HG03521 (cell line): ENCODE measurements around the gene PNPLA2.

ENCODE experiments used
- ATAC-seq: cut with Tn5 transposase; IDR thresholded peaks from one replicate; pipeline ENCODE4 v1.9.1; 2021; ENCODE audit warnings: mild to moderate bottlenecking, moderate library complexity; ENCODE audit not compliant: unreplicated experiment

PNPLA2 gene

DNA sequence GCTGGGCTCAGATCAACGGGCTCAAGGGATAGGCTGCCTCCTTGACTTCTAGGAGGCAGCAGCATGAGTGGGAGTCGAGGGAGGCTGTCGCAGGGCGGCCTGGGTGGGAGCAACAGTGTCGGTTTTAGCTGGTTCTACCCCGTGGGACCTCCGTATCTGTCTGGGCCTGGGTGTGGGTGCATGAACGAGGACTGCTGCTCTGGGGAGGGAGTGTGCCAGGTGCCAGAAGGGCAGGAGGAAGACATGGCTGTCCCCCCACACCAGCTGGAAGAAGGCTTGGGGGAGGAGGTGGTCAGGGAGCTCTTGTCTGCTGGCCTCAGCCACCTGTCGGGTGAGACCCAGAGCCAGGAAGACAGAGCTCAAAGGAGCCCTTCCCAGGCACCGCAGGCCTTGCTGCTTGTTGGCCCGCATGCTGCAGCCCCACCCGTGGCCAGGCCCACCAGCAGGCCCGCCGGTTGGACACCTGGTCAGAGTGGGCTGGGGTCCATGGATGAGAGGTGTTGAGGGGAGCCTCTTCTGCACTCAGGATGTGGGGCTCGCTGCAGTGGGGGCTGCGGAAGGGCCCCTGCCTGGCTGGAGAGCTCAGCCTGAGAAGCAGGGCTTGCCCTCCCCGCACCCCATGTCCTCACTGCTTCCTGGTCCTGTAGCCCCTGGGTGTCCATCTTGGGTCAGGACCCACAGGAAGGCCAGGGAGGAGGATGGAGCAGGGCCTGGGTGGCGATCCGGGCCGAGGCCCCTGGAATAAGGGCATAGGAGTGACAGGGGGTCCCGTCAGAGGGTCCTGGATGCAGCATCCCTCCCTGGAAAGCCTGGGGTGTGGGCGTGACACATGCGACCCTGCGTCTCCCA, 32.3 kb upstream of the PNPLA2 start:
- ATAC-seq: no peak

GRCh38 chr11:787084-787675, 31.5 kb upstream of the PNPLA2 start:
- no peak for ATAC-seq

DNA sequence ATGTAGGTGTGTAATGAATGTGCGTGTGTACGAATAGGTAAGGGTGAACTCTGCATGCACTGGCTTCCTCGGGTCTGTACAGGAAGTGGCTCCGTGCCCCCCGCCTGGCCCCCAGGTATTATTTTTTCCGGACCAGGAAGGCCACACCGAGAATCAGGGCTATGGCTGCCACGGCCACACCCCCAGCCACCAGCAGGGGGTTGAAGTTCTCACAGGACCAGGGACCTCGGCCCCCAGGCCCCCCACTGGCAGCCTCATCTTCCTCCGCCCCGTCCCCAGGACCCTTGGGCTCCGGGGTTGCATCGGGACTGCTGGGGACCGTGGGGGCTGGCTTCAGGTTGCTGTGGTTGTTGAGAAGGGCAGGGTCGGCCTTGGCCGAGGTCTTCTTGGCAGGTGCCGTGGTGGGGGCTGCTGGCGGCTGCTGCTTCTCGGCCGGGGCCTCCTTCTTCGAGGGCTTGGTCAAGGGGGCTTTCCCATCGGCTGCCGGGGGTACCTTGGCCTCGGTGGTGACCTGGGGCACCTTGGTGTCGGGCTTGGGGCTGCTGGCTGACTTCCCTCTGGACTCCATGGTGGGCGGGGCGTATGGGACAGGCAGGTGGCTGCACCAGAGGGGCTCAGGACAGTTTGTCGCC, 30.6 kb upstream of the PNPLA2 start:
- no peak for ATAC-seq

DNA sequence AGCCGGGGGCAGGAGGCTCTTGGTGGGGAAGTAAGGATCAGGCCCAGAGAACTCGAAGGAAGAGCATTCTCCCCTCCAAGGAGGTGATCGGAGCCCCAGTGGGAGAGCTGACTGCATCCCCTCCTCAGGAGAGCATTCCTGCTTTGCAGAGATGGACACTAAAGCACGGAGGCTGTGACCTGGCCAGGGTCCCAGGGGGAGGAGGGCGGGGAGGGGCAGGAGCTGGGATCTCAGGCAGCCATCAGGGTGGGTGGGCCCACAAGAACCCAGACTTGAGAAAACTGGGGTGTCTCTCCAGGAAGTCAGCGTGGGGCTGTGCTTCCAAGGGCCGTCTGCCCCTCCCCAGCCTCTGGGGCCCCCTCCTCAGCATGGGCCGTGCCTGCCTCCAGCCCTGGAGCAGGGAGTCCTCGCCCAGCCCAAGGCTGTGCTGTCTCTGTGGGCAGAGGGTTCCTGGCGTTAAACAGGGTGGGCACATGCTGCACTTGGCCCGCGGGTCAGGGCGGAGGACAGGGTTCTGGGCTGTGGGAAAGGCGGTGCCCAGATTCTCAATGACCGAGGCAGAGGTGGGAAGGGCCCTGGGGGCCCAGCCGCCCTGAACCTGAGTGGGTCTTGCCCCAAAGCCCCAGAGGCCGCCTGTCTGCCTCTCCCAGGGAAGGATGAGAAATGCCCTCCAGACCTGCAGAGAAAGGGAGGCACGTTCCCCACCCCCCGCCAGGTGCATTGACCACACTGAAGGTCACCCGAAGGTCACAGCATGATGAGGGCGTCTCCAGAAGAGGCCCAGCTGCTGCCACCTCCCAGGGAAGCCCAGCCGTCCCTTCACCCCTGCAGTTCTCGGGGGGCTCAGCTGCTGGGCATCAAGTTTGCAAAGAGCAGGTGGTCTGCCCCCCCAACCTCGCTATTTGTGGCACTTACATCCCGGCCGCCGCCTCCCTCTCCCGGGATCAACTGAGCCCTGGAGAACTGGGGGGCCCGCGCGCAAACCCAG, 29.5 kb upstream of the PNPLA2 start:
- no peak for ATAC-seq

- no peak for ATAC-seq
These were observed 28.8 kb upstream of the PNPLA2 start, which contains the start of gene CEND1 for GRCh38 chr11:789943-790342. Gene CEND1, minus strand, starts transcription at chr11:790090. Its CDS starts 1,514 bp downstream, at chr11:788576.

DNA sequence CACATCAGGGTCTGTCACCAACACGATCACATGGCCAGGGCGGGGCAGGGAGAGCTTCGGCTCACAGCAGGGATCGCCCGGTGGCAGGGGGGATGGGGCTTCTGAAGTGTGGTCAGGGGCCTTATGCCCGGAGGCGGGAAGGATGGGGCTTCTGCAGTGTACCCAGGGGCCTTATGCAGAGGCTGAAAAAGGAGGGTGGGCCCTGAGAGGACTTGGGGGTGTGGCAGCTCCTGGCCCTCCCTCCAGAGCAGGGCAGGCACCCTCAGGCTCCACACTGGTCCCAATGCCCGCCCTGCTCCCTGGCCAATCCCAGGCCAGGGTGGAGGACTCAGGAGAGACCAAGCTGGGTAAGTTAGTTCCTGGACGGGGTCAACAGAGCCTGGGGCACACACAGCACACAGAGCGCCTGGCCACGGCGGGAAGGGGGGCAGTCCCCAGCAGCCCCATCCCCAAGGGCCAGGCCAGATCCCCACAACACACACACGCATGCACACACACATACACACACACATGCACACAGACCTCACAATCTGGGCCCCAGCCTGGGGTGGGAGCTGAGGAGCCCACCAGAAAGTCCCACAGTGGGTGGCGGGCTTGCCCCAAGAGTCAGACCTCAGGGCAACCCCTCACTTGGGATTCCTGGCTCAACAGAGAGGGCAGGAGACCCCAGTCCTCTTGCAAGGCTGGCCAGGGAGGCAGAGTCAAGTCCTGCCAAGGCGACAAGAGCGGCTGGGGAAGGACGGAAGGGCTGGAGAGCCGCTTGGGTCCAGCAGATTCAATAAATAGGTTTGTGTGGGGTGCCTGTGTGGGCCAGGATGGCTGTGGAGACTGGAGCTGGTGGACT, 27.8 kb upstream of the PNPLA2 start:
- no peak for ATAC-seq

GRCh38 chr11:791658-792534, 26.8 kb upstream of the PNPLA2 start:
- ATAC-seq: no peak

GRCh38 chr11:792535-792821, 26.2 kb upstream of the PNPLA2 start:
- ATAC-seq: no peak

- no peak for ATAC-seq
These were observed 25.8 kb upstream of the PNPLA2 start for GRCh38 chr11:792873-793272.

DNA sequence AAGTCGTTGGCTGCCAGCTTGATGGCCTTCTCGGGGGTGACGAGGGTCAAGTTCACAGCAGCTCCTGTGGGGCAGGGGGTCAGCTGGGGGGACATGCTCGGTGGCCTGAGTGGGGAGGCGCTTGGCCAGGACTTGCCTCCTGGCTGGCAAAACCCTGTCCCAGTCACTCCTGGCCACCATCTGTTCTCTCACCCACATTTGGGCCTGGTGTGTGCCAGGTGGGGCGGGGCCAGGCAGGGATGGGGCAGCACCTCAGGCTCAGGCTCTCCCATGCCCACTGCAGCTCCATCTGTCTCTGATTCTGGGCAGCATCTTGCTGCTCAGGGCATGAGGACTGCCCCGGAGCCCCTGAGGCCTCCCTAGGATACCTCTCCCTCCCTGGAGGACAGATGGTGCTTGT, 25.2 kb upstream of the PNPLA2 start:
- ATAC-seq: no peak

DNA sequence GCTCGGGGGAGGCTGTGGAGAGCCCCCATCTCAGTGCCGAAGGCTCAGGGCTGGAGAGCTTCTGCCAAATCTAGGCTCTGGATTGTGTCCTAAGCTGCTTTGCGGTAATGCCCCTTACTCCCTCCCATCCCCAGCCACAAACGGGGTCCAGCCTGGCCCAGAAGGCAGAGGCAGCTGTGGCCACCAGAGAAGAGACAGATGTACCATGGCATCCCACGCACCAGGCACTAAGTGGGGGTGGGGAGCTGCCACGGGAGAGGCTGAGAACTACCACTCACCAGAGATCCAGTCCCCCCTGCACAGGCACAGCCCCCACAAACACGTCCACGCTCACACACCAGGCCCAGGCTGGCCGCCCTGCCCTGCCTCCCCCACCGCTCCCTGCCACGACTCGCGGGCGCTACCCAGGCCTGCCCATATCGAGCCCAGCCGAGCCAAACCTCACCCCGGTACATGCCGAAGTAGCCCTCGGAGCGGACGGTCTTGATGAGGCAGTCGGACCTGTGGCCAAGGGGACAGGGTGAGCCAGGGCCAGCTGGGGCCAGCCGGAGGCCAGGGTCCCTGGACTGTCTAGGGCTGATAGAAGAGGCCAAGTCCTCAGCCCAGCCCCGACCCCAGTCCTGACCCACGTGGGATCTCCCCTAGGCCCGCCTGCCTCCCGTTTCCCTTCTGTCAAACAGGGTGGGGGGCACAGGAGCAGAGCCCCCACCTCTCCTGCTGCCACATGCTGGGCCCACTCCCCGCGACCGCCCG, 24.5 kb upstream of the PNPLA2 start:
- no peak for ATAC-seq

- ATAC-seq: no peak
These were observed 23.7 kb upstream of the PNPLA2 start for GRCh38 chr11:794766-795633.

DNA sequence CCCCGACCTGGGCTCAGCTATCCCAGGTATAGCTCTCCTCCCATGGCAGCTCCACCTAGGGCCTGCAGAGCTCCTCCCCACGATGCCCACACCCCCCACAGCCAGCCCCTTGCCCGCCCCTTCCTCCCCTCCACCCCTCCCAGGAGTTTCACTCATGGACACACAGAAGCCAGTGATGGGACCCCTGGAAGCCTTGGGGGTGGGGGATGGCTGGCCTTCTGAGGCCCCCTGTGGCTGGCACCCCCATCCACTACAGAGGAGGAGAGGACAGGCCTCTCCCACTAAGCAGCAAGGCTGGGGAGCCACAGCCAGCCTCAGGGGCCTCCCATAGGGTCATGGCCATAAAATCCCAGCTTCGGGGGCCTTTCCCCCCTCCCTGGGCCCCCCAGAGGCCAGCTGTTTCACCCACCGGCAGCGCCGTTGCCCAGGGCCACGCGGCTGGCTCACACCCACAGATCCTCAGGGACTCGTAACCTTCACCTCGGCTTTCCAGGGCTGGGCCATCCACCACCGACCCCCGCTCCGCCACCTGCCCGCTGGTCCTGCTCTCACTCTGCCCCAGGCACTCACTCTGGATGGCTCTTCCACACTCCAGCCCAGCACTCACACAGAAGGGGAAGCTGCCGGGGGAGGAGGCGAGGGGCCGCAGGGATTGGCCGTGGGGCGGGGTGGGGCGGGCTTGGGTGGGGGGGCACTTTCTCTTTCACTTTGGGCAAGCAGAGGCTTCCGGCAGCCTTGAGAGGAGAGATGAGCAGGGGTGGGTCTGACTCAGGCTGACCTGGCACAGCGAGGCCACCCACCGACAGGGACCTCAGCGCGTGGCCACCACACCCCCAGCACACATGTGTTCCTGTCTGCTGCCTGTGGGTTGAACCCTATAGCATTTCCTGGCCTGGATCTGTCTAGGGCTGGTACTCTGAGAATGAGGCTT, 22.8 kb upstream of the PNPLA2 start:
- no peak for ATAC-seq

DNA sequence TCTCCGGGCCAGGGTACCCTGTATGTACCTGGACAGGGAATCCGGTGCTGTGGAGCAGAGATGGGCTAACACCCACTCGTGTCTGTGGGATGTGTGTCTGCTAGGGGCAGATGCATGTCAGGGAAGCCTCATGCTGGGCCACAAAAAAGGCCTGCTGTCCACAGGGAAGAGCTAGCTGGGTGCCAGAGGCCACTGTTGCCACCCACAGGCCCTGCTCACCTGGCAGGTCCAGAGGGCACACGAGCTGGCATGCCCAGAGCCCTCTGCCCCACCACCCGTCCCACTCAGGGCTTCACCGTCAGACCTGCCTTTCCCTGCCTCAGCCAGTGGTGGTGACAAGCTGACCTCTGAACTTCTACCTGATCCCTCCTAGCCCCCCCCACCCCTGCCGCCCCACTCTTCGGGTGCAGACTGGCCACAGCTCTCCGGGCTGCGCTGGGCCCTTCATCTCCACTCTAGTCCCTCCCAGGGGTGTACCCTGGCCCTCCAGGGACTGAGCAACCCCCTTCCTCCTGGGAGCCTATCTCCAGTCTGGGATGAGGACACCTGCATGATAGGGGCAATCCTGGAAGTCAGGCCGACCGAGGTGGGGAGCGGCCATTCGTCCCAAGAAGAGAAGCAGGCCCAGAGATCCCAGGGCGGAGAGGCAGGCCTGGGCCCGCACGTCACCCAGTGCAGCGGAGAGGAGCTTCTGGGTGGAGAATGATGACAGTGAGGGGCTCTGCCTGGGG, 22.0 kb upstream of the PNPLA2 start:
- no peak for ATAC-seq

- peak; percentile 31 for ATAC-seq
These were observed 21.2 kb upstream of the PNPLA2 start for GRCh38 chr11:797296-798092.
